Stomach (tissue), 4 donors: ENCODE measurements around the gene VWC2.

Experiments used
- EP300 ChIP-seq: sonication (generic); formaldehyde crosslinking; IDR thresholded peaks from one replicate; pipeline ENCODE4 v1.6.1; 2017; ENCODE audit warnings: antibody characterized with exemption
- TF ChIP-seq, protein P1 (sequence below), 7 experiments: fragments of 450-650 bp in 4 of 7; fragments of 200-600 bp in 3 of 7; sonication (generic) in 3 of 7; IDR thresholded peaks; one replicate each; pipeline ENCODE4 v1.5.1; 2016 to 2019; ENCODE audit warnings: antibody characterized with exemption in 7 of 7, control low read depth in 2 of 7, mild to moderate bottlenecking in 1 of 7

DNA sequence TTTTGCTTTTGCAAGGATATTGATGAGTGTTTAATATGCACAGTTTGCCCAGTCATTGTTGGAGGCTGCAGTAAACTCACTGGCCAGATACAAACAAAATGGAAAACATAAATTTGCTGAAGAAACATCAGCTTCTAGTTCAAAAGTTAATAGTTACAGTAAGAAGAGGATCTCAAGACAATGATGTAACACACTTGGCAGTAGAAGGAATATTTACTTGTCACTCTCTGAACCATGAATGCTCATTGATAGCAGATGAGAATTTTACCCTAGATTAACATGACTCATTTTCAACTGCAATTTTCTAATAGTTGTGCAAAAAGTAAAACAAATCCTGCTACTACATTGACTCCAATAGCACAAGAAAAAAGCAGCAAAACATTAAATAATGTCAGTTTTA is 47.7 kb downstream of the VWC2 start:
- TF ChIP-seq, protein P1, sequence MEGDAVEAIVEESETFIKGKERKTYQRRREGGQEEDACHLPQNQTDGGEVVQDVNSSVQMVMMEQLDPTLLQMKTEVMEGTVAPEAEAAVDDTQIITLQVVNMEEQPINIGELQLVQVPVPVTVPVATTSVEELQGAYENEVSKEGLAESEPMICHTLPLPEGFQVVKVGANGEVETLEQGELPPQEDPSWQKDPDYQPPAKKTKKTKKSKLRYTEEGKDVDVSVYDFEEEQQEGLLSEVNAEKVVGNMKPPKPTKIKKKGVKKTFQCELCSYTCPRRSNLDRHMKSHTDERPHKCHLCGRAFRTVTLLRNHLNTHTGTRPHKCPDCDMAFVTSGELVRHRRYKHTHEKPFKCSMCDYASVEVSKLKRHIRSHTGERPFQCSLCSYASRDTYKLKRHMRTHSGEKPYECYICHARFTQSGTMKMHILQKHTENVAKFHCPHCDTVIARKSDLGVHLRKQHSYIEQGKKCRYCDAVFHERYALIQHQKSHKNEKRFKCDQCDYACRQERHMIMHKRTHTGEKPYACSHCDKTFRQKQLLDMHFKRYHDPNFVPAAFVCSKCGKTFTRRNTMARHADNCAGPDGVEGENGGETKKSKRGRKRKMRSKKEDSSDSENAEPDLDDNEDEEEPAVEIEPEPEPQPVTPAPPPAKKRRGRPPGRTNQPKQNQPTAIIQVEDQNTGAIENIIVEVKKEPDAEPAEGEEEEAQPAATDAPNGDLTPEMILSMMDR (IDR thresholded peaks at IDR 0.05): no peak
- TF ChIP-seq EP300: no peak
